Inflammatory macrophage treated with lipopolysaccharide for 4 hours (primary cell): ENCODE measurements around the gene NOS2.

Experiments
- DNase-seq: peaks from one replicate; pipeline ENCODE4 v3.0.0-alpha.2; 2020

The NOS2 gene

GRCh38 chr17:27818401-27819105 is 18.2 kb upstream of the NOS2 start:
- no peak for DNase-seq

GRCh38 chr17:27817731-27818130 is 17.4 kb upstream of the NOS2 start:
- no peak for DNase-seq

- DNase-seq = no peak
These were observed 16.6 kb upstream of the NOS2 start for GRCh38 chr17:27816946-27817345.

GRCh38 chr17:27811961-27812360 is 11.6 kb upstream of the NOS2 start:
- no peak for DNase-seq

GRCh38 chr17:27810902-27811557 is 10.7 kb upstream of the NOS2 start:
- peak; percentile 65 for DNase-seq

GRCh38 chr17:27810211-27810901 is 10.0 kb upstream of the NOS2 start:
- DNase-seq = peak; percentile 85

GRCh38 chr17:27809555-27809954 is 9.2 kb upstream of the NOS2 start:
- DNase-seq = no peak

GRCh38 chr17:27808628-27809027 is 8.3 kb upstream of the NOS2 start:
- peak; percentile 61 for DNase-seq

GRCh38 chr17:27807567-27808470 is 7.5 kb upstream of the NOS2 start:
- peak; percentile 49 for DNase-seq

GRCh38 chr17:27805520-27806146 is 5.3 kb upstream of the NOS2 start:
- DNase-seq = peak; percentile 81

GRCh38 chr17:27804113-27804512 is 3.8 kb upstream of the NOS2 start:
- DNase-seq = no peak

GRCh38 chr17:27802962-27803680 is 2.8 kb upstream of the NOS2 start:
- no peak for DNase-seq

- no peak for DNase-seq
These were observed 1.7 kb upstream of the NOS2 start for GRCh38 chr17:27802033-27802432.

GRCh38 chr17:27798376-27798775 is 2.0 kb downstream of the NOS2 start:
- DNase-seq = no peak

- DNase-seq = no peak
These were observed 2.8 kb downstream of the NOS2 start for GRCh38 chr17:27797390-27798091.

- DNase-seq = no peak
These were observed 6.3 kb downstream of the NOS2 start for GRCh38 chr17:27793906-27794569.

GRCh38 chr17:27793168-27793905 is 7.0 kb downstream of the NOS2 start:
- DNase-seq = no peak

GRCh38 chr17:27792095-27792494 is 8.2 kb downstream of the NOS2 start:
- DNase-seq = no peak

GRCh38 chr17:27788919-27789318 is 11.4 kb downstream of the NOS2 start:
- no peak for DNase-seq
